Measurements from ENCODE around the gene CASD1.

DNA sequence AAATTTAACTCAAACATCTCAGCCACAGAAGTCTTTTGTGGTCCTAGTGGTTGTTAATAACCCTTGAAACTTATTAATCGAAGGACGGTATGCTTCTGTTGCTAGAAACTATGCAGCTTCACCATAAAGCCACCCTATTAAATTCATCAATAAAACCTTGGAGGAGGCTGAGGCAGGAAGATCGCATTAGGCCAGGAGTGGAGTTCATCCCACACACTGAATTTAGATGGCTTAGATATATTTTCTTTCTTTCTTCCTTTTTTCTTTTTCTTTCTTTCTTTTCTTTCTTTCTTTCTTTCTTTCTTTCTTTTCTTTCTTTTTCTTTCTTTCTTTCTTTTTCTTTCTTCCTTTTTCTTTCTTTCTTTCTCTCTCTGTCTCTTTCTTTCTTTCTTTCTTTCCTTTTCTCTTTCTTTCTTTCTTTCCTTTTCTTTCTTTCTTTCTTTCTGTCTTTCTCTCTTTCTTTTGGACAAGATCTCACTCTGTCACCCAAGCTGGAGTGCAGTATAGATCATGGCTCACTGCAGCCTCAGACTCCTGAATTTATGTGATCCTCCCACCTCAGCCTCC, 30.9 kb upstream of the CASD1 start:
- TF ChIP-seq POLR2AphosphoS5 (IDR thresholded peaks at IDR 0.05) (no peak), POLR2A (IDR thresholded peaks at IDR 0.05) (no peak), EP300 (IDR thresholded peaks at IDR 0.05) (no peak)
